Stimulated activated CD8-positive, alpha-beta memory T cell treated with anti-CD3 and anti-CD28 coated beads, Interleukin-15, amount 100 ng/mL, for 1 hour (primary cell): ENCODE data around the gene CGA.
"Not testable (repeated sequence)": the region's sequence is repeated elsewhere in the genome, so short reads cannot be mapped to it uniquely, and the experiment has no call there.

Source experiments
- DNase-seq: peaks from one replicate; pipeline ENCODE4 v3.0.0-alpha.2; 2020; ENCODE audit warnings: low read depth

Gene CGA

DNA sequence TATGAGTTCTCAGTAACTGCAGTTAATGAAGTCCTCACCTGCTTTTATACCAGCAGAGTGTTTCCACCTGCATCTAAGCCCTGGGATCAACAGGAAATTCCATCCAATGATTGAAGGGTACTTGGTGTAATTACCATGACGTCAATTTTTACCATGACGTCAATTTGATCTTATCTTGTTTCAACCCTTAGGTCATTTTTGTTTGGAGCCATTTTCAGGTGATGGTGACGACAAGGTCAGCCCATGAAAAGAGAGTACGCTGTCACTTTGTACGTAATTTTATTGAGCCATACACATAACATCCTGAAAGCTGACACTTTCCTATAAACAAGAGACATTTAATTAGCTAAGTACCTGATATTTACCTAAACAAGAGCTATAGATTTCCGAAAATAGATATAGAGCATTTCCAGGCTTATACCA, at the start of gene CGA:
TSS of gene CGA (minus strand) at position 20 of the 423 bp plus-strand sequence. CDS start 6,906 bp downstream, outside the sequence.
- no peak for DNase-seq

GRCh38 chr6:87139927-87140326, 45.0 kb upstream of the CGA start:
- DNase-seq, result not testable (repeated sequence)

GRCh38 chr6:87139236-87139635, 44.3 kb upstream of the CGA start:
- peak; percentile 10 for DNase-seq

DNA sequence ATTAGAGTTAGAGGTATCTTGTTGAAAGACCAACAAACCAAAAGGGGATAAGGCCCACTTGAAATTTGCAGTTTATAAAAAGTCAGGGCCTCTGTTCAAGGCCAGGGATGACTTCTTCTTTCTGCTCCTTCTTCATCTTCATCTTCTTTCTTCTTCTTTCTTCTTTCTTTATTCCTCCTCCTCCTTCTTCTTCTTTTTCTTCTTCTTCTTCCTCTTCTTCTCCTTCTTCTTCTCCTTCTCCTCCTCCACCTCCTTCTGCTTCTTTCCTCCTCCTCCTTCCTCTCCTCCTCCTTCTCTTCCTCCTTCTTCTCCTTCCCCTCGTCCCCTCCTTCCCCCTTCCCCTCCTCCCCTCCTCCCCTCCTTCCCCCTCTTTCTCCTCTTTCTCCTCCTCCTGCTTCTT, 42.1 kb upstream of the CGA start:
- no peak for DNase-seq

- no peak for DNase-seq
Measured at GRCh38 chr6:87127737-87128136, 32.8 kb upstream of the CGA start.

DNA sequence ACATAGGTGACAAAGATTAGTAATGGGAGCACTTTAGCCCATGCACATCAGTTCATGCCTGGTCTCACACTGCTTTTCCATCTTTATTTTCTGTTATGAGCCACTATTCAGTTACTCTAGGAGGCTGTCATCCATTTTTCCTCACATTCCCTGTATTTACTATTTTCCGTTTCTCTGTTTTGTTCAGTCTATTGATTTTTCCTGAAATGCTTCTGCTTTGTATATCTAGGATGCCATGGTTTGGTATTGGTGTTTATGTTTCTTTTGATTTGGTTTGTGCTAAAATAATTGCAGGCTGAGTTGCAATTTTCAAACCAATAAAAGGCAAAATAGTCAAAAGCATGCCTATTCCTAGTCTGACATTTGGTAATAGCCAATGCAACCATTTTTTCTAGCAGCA, 31.6 kb upstream of the CGA start:
- no peak for DNase-seq

DNA sequence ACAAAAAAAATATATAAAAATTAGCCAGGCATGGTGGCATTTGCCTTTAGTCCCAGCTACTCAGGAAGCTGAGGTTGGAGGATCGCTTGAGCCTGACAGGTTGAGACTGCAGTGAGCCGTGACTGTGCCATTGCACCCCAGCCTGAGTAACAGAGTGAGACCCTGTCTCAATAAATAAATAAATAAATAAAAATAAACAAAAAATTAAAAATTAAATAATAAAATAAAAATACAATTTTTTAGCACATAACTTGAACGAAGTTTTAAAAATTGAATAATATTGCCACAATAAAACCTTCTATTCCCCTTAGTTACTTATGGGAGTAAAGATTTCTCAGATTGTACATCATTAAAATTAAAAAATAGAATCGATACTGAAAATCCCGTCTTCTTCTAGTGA, 29.2 kb upstream of the CGA start:
- no peak for DNase-seq

DNA sequence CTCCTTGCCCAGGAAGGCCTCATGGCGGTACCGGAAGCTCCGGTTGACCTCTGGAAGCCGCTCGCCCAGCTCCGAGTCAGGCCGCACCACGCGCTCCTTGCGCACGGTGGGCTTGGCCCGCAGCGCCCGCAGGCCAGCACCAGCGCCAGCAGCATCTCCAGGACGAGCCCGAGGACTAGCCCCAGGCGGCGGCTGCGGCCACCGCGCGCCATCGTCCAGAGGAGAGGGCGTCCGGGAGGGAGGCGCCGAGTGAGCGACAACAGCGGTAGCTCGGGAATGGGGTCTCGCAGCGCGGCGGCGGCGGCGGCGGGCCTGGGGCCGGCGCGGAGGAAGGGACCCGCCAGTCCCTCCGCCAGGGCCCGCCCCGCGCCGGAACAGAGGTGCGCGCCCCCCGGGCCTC, 27.6 kb upstream of the CGA start:
- DNase-seq, result no peak

DNA sequence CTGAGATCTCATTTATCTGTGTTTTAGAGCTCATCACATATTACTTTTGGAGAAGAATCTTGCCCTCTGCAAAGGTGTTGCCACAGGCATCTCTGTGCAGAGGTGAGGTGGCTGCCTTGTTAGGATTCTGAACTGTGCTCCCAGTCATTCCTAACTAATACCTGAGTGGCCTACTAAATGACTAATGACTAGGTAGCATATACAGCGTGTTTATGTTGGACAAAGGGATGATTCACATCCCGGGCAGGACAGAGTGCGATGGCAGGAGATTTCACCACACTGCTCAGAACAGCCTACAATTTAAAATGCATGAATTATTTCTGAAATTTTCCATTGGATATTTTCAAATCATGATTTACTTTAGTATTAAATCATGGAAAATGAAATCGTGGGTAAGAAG, 23.1 kb upstream of the CGA start:
- DNase-seq, result no peak

DNA sequence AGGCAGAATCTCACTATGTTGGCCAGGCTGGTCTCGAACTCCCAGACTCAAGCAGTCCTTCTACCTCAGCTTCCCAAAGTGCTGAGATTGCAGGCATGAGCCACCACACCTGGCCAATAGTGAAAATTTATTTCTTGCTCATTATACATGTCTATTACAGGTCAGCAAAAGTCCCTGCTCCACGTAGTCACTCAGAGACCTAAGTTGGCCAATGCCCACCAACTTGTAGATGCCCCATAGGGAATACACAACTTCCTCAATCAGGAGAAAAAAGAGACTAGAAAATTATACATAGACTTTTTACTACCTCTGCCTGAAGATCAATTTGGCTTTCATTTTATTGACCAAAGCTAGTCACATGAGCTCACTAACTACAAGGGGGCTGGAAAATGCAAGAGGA, 22.0 kb upstream of the CGA start:
- DNase-seq, result no peak

DNA sequence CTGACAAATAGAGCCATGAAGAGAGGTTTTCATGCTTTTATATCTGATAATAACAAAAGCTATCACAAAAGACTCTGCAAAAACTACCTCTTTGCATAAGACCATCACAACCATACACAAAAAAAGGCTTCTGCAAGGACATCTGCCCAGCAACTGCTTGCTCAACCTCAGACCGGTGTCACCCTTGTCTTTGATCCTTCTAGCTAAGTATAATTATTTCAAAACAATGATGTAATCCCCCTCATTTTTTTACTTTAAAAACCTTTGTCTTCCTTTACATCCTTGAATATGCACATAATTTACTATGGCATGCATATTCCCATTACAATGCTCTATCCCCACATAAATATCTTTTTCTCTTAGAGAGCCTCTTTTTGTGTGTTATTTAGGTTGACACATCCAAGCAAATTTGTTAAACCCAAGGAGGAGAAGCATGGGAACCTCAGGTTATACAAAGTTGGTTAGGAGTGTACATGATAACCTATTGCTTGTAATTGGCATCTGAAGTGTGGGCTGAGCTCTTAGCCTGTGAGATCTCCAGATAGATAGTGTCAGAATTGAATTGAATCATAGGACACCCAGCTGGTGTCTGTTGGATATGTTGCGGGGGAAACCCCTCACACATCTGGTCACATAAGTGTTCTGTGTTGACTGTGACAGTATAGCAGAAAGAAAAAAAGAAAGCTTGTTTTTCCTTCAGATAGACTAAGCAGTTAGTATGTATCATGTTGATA, 20.7 kb upstream of the CGA start:
- DNase-seq, result no peak

GRCh38 chr6:87110636-87111035, 15.7 kb upstream of the CGA start:
- DNase-seq, result no peak

- DNase-seq, result no peak
Measured at GRCh38 chr6:87105823-87106222, 10.9 kb upstream of the CGA start.

DNA sequence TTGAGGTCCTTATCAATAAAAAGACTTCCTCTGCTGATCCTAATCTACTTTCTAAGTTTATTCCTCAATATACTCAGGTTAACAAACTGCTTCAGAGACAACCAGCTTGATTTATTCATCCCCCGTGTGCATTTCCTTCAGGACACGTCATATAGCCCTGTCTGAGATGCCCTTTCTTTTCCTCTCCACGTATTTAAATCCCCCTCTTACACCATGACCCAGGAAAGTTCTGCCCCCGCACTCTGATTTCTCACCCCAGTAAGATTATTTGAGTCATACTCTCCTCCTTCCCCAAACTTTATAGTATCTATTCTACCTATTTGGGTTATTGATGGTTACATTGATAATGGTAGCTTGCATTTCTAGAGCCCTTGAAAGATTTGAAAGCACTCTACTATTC, 9.8 kb upstream of the CGA start:
- no peak for DNase-seq

DNA sequence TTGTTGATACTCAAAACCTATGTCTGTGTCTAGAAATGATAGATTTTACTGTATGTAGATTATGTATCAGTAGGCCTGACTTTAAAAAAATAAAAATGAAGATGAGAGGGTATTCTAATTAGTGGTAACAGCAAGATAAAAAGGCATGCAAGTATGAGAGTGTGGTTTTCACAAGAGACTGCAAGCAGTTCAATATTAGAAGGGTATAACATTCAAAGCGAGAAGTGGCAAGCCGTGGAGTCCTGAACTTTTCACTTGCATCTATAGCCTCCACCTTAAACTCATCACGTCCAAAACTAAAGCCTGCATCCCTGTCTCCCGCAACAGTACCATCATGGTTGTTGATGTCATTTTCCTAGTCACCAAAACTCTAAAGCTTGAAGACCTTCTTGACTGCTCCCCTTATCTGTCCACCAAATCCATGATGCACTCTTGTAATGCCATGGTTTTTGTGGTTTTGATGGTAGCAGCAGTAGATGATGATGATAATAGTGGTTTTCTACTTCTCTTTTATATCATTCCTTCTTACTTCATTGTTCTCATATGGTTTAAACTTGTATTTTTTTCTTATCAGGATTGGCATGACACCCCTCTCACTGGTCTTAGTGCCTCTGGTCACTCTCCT, 9.2 kb upstream of the CGA start:
- DNase-seq, result no peak

GRCh38 chr6:87102151-87102621, 7.3 kb upstream of the CGA start:
- no peak for DNase-seq

GRCh38 chr6:87101067-87101466, 6.2 kb upstream of the CGA start:
- no peak for DNase-seq

- DNase-seq, result no peak
Measured at GRCh38 chr6:87100216-87100615, 5.3 kb upstream of the CGA start.

GRCh38 chr6:87099472-87099871, 4.6 kb upstream of the CGA start:
- DNase-seq, result no peak

DNA sequence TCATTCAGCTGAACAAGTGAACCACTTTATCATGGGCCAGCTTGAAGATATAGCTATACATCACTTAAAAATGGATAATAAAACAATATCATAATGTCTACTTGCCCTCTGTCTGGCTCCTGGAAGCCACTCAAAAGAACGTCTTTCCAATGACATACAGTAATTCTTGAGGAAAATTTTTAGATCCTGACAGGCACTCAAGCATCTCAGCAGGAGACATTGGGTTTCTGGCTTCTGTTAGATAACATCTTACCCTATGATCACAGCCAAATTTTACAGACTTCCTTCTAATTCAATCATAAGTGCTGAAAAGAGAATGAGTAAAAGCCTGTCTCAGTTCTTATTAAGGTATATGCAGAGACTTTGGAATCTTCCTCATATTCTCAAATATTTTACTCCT, 330 bp downstream of the CGA start:
- no peak for DNase-seq

DNA sequence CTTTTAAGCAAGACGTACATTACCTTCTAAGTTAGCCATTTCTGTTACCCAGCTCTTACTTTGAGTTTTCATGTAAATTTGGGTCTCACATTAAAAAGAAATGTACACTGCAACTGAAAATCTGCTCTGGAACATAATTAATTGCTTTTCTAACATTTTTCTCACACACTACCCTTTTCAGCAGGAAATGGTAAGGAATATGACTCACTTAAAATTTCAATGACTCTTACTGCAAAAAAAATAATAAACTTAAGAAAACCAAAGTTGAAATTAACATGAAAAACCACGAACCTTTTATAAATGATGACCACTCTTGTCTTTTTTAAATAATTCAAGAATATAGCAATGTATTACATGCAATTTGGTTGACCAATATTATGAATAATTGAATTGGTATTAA, 1.3 kb downstream of the CGA start:
- no peak for DNase-seq

- no peak for DNase-seq
Measured at GRCh38 chr6:87093199-87093598, 1.7 kb downstream of the CGA start.

DNA sequence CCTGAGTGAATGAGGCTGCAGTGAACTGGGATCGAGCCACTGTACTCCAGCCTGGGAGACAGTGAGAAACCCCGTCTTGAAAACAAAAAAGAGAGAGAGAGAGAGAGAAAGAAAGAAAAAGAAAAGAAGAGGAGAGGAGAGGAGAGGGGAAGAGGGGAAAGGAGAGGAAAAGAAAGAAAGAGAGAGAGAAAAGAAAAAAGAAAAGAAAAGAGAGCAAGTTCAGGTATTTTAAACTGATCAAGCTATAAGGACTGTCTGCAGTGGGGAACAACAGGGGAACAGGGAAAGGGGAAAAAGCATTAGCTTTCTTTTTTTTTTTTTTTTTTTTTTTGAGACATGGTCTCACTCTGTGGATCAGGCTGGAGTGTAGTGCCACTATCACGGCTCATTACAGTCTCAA, 2.5 kb downstream of the CGA start:
- no peak for DNase-seq

DNA sequence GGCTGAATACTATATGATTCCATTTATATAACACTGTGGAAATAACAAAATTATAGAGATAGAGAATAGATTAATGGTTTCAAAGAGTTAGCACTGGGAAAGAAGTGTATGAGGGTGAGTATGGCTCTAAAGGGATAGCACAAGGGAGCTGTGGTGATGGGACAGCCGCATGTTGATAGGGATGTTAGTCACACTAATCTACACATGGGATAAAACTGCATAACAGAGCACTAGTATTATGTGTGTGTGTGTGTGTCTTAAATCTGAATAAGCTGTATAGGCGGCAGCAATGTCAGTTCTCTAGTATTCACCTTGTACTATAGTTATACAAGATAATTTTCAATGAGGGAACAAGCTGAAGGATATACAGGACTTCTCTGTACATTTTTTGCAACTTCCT, 5.8 kb downstream of the CGA start:
- no peak for DNase-seq
